ENCODE results near the gene PMEPA1.

The PMEPA1 gene

DNA sequence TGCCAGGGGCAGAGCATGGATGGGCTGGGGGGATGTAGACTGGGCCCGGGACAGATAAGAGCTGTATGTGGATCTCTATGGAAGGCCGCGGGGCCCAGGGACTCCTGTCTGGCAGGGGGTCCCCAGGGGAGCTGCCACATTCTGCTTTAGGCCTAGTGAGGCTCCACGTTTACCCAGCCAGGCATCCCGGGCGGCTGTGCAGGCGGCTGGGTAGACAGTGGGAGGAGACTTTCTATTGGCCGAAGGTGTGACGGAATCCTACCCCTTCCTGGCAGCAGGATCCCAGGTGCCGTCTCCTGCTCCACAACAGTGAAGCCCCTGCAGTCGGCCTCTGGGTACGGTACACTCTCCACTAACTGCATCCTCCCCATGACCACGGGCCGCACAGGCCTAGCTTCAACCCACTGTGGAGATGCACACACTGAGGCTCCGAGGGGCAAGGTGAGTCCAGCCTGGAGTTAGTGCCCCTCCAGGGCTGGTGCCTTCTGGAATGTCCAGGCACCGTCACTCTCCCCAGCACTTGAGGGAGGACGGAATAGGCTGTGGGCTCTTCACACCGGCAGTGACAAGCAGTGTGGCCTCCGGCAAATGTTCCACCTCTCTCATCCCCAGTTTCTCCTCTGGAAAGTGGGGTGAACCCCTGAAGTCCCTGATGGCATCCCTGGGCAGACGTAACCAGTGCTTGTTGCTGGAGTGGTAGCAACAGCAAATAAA, 52.8 kb downstream of the PMEPA1 start:
- TF ChIP-seq, protein P1, sequence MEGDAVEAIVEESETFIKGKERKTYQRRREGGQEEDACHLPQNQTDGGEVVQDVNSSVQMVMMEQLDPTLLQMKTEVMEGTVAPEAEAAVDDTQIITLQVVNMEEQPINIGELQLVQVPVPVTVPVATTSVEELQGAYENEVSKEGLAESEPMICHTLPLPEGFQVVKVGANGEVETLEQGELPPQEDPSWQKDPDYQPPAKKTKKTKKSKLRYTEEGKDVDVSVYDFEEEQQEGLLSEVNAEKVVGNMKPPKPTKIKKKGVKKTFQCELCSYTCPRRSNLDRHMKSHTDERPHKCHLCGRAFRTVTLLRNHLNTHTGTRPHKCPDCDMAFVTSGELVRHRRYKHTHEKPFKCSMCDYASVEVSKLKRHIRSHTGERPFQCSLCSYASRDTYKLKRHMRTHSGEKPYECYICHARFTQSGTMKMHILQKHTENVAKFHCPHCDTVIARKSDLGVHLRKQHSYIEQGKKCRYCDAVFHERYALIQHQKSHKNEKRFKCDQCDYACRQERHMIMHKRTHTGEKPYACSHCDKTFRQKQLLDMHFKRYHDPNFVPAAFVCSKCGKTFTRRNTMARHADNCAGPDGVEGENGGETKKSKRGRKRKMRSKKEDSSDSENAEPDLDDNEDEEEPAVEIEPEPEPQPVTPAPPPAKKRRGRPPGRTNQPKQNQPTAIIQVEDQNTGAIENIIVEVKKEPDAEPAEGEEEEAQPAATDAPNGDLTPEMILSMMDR (IDR thresholded peaks at IDR 0.05; ENCODE audit: extremely low read depth, insufficient read depth, missing control alignments), result no peak
- peak; percentile 23 for DNase-seq (ENCODE audit: low spot score)
- in situ Hi-C loops (cut with MboI; ENCODE audit: low pct_unique_long_range_greater_than_20kb, low sequenced_read_pairs, unreplicated experiment), result loop anchor here (10.0 kb wide), 1 partner anchor 428 kb away; no protein-coding TSS in a partner anchor

DNA sequence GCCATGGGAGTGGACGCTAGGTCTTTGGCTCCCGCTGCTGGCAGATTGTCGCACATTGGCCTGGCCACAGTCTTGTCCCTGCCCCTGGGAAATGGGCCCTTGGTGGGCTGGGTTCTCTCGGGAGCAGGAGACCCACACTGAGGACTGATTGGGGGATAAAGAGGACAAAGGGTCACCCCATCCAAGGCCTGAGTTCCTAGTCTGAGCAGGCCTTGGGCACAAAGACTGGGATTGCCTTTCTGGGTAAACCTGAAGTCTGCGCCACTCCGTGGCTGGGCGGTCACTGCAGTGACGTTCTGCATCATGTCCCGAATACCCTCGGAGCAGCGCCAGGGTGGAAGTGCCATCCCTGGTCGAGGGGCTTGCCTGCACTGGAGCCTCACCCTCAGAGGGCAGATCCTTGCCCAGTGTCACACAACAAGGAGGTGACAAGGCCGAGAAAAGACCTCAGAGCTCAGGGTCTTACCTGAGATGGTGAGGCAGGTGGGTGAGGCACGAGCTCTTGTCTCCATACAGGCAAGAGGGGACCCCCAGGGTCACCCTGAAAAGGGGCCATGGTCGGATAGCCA, 53.5 kb downstream of the PMEPA1 start:
- in situ Hi-C loops (cut with MboI; ENCODE audit: low pct_unique_long_range_greater_than_20kb, low sequenced_read_pairs, unreplicated experiment), result loop anchor here (10.0 kb wide), 1 partner anchor 428 kb away; no protein-coding TSS in a partner anchor
- TF ChIP-seq, protein P1 (IDR thresholded peaks at IDR 0.05; ENCODE audit: extremely low read depth, insufficient read depth, missing control alignments), result no peak
- peak; percentile 16 for DNase-seq (ENCODE audit: low spot score)

DNA sequence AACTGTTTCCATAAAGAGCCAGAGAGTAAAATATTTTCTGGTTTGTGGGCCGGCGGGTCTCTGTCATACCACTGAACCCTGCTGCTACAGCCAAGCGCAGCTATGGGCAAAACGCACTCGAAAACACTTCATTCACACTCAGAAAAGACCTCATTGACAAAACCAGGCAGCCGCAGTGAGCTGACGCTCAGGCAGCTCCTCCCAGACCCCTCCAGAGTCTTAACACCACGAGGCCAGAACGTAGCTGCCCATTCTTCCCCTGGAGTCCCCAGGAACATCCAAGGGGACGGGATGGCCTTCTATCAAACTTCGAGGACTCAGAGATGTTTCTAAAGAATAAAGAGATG, 54.0 kb downstream of the PMEPA1 start:
- TF ChIP-seq, protein P1 (IDR thresholded peaks at IDR 0.05; ENCODE audit: extremely low read depth, insufficient read depth, missing control alignments), result no peak
- DNase-seq (ENCODE audit: low spot score), result no peak
- in situ Hi-C loops (cut with MboI; ENCODE audit: low pct_unique_long_range_greater_than_20kb, low sequenced_read_pairs, unreplicated experiment), result loop anchor here (10.0 kb wide), 1 partner anchor 429 kb away; no protein-coding TSS in a partner anchor

DNA sequence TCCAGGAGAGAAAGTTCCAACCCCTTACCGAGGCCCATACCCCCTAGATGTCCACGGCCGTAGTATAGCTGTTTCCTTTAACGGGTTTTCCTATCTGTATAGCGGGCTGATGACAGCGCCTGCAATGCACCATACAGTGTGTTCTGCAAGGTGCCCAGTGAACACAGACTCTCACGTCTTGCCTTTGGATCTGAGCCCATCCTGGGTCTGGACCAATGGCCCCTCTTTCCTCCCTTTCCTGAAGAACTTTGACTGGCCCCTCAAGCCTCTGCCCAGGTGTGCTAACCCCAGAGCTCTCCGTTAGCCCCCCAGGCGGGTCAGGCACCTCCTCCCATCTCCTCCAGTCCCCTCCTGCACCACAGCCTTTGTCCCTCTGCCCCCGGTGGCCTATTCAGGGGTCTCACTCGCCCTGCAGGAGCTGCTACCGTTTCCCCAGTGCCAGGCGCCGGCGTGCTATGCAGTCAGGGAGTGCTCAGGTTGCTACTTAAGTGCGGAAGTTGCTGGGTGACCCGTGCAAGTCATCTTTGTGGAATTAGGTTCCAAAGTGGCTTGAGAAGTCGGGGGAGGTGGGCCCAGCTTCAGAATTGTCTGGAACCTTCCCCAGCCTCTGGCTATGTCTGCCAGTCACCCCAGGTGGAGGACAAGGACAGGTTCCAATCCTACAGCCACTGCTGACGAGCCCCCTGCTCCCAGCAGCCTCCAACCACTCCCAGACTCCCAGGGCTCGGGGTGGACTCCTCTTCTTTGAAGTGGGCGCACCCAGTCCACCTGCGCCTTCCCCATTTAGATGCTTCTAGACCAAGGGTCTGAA, 54.6 kb downstream of the PMEPA1 start:
- DNase-seq (ENCODE audit: low spot score), result peak; percentile 25
- in situ Hi-C loops (cut with MboI; ENCODE audit: low pct_unique_long_range_greater_than_20kb, low sequenced_read_pairs, unreplicated experiment), result loop anchor here (10.0 kb wide), 1 partner anchor 430 kb away; no protein-coding TSS in a partner anchor
- TF ChIP-seq, protein P1 (IDR thresholded peaks at IDR 0.05; ENCODE audit: extremely low read depth, insufficient read depth, missing control alignments), result no peak

DNA sequence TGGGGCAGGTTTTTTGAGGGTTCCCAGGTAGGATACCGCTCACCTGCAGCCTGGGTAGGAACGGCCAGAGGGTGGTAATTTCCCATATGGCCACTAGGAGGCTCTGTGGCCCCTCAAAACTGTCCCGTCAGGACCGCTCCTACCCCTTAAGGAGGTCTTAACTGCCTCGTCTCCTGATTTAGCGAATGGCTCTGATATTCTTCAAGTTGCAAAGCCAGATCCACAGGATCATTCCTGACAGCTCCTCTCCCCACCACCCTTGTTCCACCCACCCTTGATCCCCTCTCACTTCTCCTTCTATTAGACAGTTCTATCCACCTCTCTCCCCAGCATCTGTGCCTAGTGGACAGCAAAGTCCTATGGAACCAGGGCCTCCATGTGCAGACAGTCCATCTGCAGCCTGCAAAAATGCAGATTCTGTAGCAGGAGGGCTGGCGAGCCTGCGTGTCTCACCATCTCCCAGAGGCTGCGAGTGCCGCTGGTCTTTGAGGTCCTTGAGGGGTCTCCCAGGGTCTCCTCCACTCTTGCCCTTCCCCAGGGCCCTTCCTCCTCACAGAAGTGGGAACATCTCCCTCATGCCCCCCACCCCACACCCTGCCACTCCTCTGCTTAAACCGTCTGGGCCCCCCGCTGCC, 55.3 kb downstream of the PMEPA1 start:
- in situ Hi-C loops (cut with MboI; ENCODE audit: low pct_unique_long_range_greater_than_20kb, low sequenced_read_pairs, unreplicated experiment), result loop anchor here (10.0 kb wide), 1 partner anchor 430 kb away; no protein-coding TSS in a partner anchor
- TF ChIP-seq, protein P1 (IDR thresholded peaks at IDR 0.05; ENCODE audit: extremely low read depth, insufficient read depth, missing control alignments), result peak; percentile 94
- DNase-seq (ENCODE audit: low spot score), result peak; percentile 94

DNA sequence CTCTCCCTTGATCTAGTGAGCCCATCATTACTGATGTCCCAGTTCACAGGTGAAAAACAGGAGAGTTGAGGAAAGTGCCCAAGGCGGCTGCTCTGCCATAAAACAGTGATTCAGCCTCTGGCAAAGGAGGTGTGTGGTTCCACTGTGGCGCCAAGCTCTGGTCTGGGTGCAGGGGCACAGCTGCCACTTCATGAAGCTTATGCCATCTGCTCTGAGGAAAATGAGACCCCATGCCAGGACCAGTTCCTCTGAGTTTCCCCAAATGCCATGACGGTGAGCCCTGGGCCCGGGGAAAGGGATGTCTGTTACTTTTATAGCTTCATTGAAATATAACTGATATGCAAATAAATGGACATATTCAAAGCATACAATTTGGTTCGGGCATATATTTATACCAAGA, 55.9 kb downstream of the PMEPA1 start:
- no peak for DNase-seq (ENCODE audit: low spot score)
- TF ChIP-seq, protein P1 (IDR thresholded peaks at IDR 0.05; ENCODE audit: extremely low read depth, insufficient read depth, missing control alignments), result no peak
- in situ Hi-C loops (cut with MboI; ENCODE audit: low pct_unique_long_range_greater_than_20kb, low sequenced_read_pairs, unreplicated experiment), result loop anchor here (10.0 kb wide), 1 partner anchor 431 kb away; no protein-coding TSS in a partner anchor

Data from GM13977 (cell line).